DMS53 (cell line): Measurements from ENCODE around the gene CELF5.

ENCODE experiments used
- DNase-seq: peaks from one replicate; lab custom pipeline; 2025; lab: John Stamatoyannopoulos, UW

Gene CELF5

DNA sequence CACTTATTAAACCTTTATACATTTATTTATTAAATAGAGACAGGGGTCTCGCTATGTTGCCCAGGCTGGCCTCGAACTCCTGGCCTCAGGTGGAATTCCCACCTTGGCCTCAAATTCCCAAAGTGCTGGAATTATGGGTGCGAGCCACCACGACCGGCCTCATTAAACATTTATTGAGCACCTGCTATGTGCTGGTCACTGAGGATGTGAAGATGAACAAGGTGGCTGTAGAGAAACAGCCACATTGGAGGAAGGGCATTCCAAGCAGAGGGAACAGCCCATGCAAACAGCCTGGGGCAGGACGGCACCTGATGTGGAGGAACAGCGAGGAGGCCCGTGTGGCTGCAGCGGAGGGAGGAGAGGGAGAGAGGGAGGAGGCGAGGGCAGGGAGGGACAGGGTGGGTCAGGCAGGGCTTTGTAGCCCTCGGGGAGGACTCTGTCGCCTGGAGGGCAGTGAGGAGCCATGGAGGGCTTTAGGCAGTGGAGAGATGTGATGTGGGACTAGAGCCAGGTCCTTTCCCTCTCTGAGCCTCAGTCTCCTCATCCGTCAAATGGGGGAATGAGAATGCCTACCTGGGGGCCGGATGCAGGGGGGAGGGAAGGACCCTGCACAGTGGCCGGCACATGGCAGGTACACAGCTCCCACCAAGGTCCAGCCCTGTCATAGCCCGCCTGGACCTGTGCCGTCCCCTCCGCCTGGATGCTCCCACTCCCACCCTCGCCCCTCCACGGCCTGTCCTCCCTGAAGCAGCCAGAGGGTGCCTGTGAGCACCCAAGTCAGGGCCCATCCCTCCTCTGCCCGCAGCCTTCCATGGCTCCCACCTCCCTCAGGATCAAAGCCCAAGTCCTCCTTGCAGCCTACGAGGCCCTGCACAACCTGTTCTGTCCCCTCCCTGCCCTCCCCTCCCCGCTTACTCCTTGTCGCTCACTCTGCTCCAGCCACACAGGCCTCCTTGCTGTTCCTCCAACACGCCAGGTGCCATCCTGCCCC lies 120.4 kb downstream of the CELF5 start:
- DNase-seq, result no peak

DNA sequence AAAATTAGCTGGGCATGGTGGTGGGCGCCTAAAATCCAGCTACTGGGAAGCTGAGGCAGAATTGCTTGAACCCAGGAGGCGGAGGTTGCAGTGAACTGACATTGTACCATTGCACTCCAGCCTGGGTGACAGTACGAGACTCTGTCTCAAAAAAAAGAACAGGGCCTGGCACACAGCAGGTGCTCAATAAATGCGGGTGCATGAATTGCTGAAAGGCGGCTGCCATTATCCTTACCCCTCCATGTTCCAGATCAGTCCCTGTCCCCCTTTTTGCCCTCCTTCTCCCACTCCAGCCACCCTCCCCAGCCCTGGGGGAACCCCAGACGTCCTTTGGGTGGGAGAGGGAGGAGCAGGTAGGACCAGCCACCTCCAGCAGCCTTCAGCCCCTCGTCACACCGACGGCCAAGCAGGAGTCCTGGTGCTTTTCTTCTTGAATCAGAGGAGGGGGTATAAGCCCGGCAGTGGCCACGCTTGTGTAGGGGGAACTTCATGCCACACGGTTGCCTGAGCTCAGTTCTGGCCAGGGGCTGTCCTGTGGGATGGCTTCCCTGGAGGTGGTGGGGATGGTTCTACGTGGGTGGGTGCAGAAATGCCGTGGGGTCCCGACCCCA lies 121.5 kb downstream of the CELF5 start:
- no peak for DNase-seq
